Measurements from ENCODE around the gene ALPP. TPM values are rescaled to one million over a fixed set of nuclear protein-coding genes. Genes with fewer than 3 reads are reported as not detected.
"Not testable (repeated sequence)": the region's sequence is repeated elsewhere in the genome, so short reads cannot be mapped to it uniquely, and the experiment has no call there.

The ALPP gene
- polyA plus RNA-seq, 1 donor from 2014 or later = not detected

- Histone ChIP-seq H2AFZ (ENCODE audit: low read depth, low read length) (no peak overlapping the region), H3F3A (ENCODE audit: insufficient read depth, low read length, poor library complexity, severe bottlenecking) (no peaks in the 10 kb centered on the region), H4K20me1 (ENCODE audit: insufficient read depth) (no peaks in the 10 kb centered on the region), H3K4me3 (ENCODE audit: low read length) (no peak overlapping the region), H3K27me3 (ENCODE audit: insufficient read depth, low read depth, low read length) (peaks cover 71% of the 10 kb centered on the region), H3K79me2 (replicated peaks; ENCODE audit: insufficient read depth, low read length) (no peaks in the 10 kb centered on the region), H3K9ac (ENCODE audit: low read length) (no peak overlapping the region), H3K9me3 (ENCODE audit: low read length) (peaks cover 17% of the 10 kb centered on the region), H3K27ac (ENCODE audit: low read length) (no peak overlapping the region), H3K9me2 (ENCODE audit: insufficient read depth, low read length) (no peaks in the 10 kb centered on the region), H3K36me3 (ENCODE audit: insufficient read depth, low read length) (no peaks in the 10 kb centered on the region), H3K4me2 (ENCODE audit: low read length) (no peak overlapping the region)
- no peak for TF ChIP-seq EP300 (conservative IDR thresholded peaks at IDR 0.05; ENCODE audit: poor library complexity, severe bottlenecking)
- no peak for TF ChIP-seq CTCF (IDR thresholded peaks at IDR 0.05; ENCODE audit: poor library complexity, severe bottlenecking)
- no peak for TF ChIP-seq EZH2 (IDR thresholded peaks at IDR 0.05; ENCODE audit: borderline replicate concordance, insufficient read depth, low read length, poor library complexity, severe bottlenecking)
- no peak for TF ChIP-seq REST (IDR thresholded peaks at IDR 0.05; ENCODE audit: borderline replicate concordance)
- no peak for TF ChIP-seq RAD21 (conservative IDR thresholded peaks at IDR 0.05)
- no peak for TF ChIP-seq SMC3 (conservative IDR thresholded peaks at IDR 0.05; ENCODE audit: poor library complexity)
- TF ChIP-seq MXI1 (conservative IDR thresholded peaks at IDR 0.05; ENCODE audit: poor library complexity, severe bottlenecking) = no peak
- TF ChIP-seq TAF1 (IDR thresholded peaks at IDR 0.05; ENCODE audit: low read depth) = no peak
- TF ChIP-seq POLR2AphosphoS5 (IDR thresholded peaks at IDR 0.05) = no peak
Observed at GRCh38 chr2:232422051-232422450, 43.5 kb downstream of the ALPP start.

GRCh38 chr2:232422996-232423395 is 44.4 kb downstream of the ALPP start:
- H2AFZ ChIP-seq (ENCODE audit: low read depth, low read length); H3K4me3 ChIP-seq (ENCODE audit: low read length); H3K9me2 ChIP-seq (ENCODE audit: insufficient read depth, low read length); H3K79me2 ChIP-seq (replicated peaks; ENCODE audit: insufficient read depth, low read length); H3F3A ChIP-seq (ENCODE audit: insufficient read depth, low read length, poor library complexity, severe bottlenecking); H3K4me2 ChIP-seq (ENCODE audit: low read length); H3K9ac ChIP-seq (ENCODE audit: low read length); H4K20me1 ChIP-seq (ENCODE audit: insufficient read depth); H3K36me3 ChIP-seq (ENCODE audit: insufficient read depth, low read length); H3K27ac ChIP-seq (ENCODE audit: low read length): not testable (repeated sequence)
- Histone ChIP-seq H3K27me3 (ENCODE audit: insufficient read depth, low read depth, low read length) (peaks cover 62% of the 10 kb centered on the region), H3K9me3 (ENCODE audit: low read length) (peaks cover 17% of the 10 kb centered on the region)

DNA sequence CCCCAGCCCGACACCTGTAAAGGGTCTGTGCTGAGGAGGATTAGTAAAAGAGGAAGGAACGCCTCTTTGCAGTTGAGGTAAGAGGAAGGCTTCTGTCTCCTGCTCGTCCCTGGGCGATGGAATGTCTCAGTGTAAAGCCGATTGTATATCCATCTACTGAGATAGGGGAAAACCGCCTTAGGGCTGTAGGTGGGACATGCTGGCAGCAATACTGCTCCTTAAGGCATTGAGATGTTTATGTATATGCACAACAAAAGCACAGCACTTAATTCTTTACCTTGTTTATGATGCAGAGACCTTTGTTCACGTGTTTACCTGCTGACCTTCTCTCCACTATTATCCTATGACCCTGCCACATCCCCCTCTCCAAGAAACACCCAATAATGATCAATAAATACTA is 44.9 kb downstream of the ALPP start:
- not testable (repeated sequence) for H3F3A ChIP-seq (ENCODE audit: insufficient read depth, low read length, poor library complexity, severe bottlenecking); H3K36me3 ChIP-seq (ENCODE audit: insufficient read depth, low read length); H3K27ac ChIP-seq (ENCODE audit: low read length); H3K4me2 ChIP-seq (ENCODE audit: low read length); H3K79me2 ChIP-seq (replicated peaks; ENCODE audit: insufficient read depth, low read length); H3K9ac ChIP-seq (ENCODE audit: low read length); H2AFZ ChIP-seq (ENCODE audit: low read depth, low read length); H3K4me3 ChIP-seq (ENCODE audit: low read length); H3K9me2 ChIP-seq (ENCODE audit: insufficient read depth, low read length); H4K20me1 ChIP-seq (ENCODE audit: insufficient read depth)
- H3K27me3 ChIP-seq (ENCODE audit: insufficient read depth, low read depth, low read length) = peaks cover 58% of the 10 kb centered on the region
- H3K9me3 ChIP-seq (ENCODE audit: low read length) = peaks cover 17% of the 10 kb centered on the region

Data from neural cell (in vitro differentiated cells).